H1 (cell line): Measurements from ENCODE around the gene PAX7. TPM values are rescaled to one million over a fixed set of nuclear protein-coding genes. Genes with fewer than 3 reads are reported as not detected.
A peak's percentile ranks its signal among the peaks of the same experiment; 100 is the strongest.

ENCODE experiments used
- CTCF ChIA-PET: fragments of 300-600 bp; sonication (Branson Sonifier 250); formaldehyde crosslinking; loops from one replicate; lab custom pipeline; 2021; ENCODE audit not compliant: partially characterized antibody; lab: Charles Lee
- POLR2A ChIA-PET: fragments of 300-600 bp; sonication (Branson Sonifier 250); formaldehyde crosslinking; loops from one replicate; lab custom pipeline; 2021; ENCODE audit warnings: inconsistent platforms; ENCODE audit not compliant: partially characterized antibody; lab: Charles Lee
- DNase-seq, 2 experiments: peaks; one replicate each; pipeline versions ENCODE4 v3.0.0 to v3.0.0-alpha.2; 2010 to 2022; ENCODE audit warnings: low spot score in 2 of 2, low read depth in 1 of 2, mixed read lengths in 1 of 2
- FAIRE-seq: peaks from 2 replicates; lab custom pipeline; 2011; peaks lifted over from hg19 to GRCh38; lab: Jason Lieb, UNC
- H2AFZ ChIP-seq: 2 replicates; pipeline ENCODE4 v1.8.1; 2012; ENCODE audit warnings: low read length, inconsistent platforms
- H2AK5ac ChIP-seq: 2 replicates; pipeline ENCODE4 v1.6.1; 2013; ENCODE audit warnings: low read depth, low read length
- H2BK120ac ChIP-seq: replicated peaks from 2 replicates; pipeline ENCODE3; 2013; ENCODE audit warnings: low read depth, low read length, inconsistent platforms
- H2BK12ac ChIP-seq: 2 replicates; pipeline ENCODE4 v1.6.1; 2013; ENCODE audit warnings: low read depth, low read length
- H2BK15ac ChIP-seq: 2 replicates; pipeline ENCODE4 v1.6.1; 2013; ENCODE audit warnings: low read length
- H2BK20ac ChIP-seq: 2 replicates; pipeline ENCODE4 v1.6.1; 2013; ENCODE audit warnings: low read length
- H2BK5ac ChIP-seq: 2 replicates; pipeline ENCODE4 v1.6.1; 2013; ENCODE audit warnings: low read depth, low read length
- H3K14ac ChIP-seq: 2 replicates; pipeline ENCODE4 v1.6.1; 2013; ENCODE audit warnings: inconsistent platforms; ENCODE audit not compliant: insufficient read length
- H3K18ac ChIP-seq: 2 replicates; pipeline ENCODE4 v1.6.1; 2013; ENCODE audit warnings: low read length; ENCODE audit errors: extremely low read depth
- H3K23ac ChIP-seq: 2 replicates; pipeline ENCODE4 v1.6.1; 2013; ENCODE audit warnings: inconsistent platforms; ENCODE audit not compliant: insufficient read length
- H3K23me2 ChIP-seq: 2 replicates; pipeline ENCODE4 v1.6.1; 2013; ENCODE audit warnings: low read depth, low read length
- H3K27ac ChIP-seq: 2 replicates; pipeline ENCODE4 v1.6.1; 2011; ENCODE audit warnings: low read depth, low read length, inconsistent platforms
- H3K27me3 ChIP-seq, 4 experiments: replicated peaks in 1 of 4; 1 replicate in 1 of 4; 2 replicates in 3 of 4; pipeline versions ENCODE4 v1.6.1 to v1.8.1; 2011 to 2013; ENCODE audit warnings: low read length in 3 of 4, mild to moderate bottlenecking in 3 of 4, inconsistent platforms in 2 of 4, mixed read lengths in 2 of 4, moderate library complexity in 1 of 4; ENCODE audit not compliant: control insufficient read depth in 3 of 4, insufficient read depth in 3 of 4; ENCODE audit errors: extremely low read depth in 1 of 4
- H3K36me3 ChIP-seq, 4 experiments: 2 replicates each; pipeline versions ENCODE4 v1.6.1 to v1.8.1; 2011 to 2013; ENCODE audit warnings: mild to moderate bottlenecking in 4 of 4, low read length in 3 of 4, moderate library complexity in 2 of 4, control low read depth in 1 of 4, inconsistent platforms in 1 of 4; ENCODE audit not compliant: insufficient read depth in 4 of 4, control insufficient read depth in 2 of 4
- H3K4ac ChIP-seq: replicated peaks from 2 replicates; pipeline ENCODE3; 2013; ENCODE audit warnings: low read length, low read depth, mixed read lengths, inconsistent platforms; ENCODE audit not compliant: insufficient read length
- H3K4me1 ChIP-seq, 4 experiments: replicated peaks in 1 of 4; 1 replicate in 1 of 4; 2 replicates in 3 of 4; pipeline versions ENCODE4 v1.6.1 to v1.8.1; 2011 to 2013; ENCODE audit warnings: low read length in 3 of 4, inconsistent platforms in 2 of 4, mixed read lengths in 1 of 4; ENCODE audit not compliant: insufficient read depth in 4 of 4, control insufficient read depth in 3 of 4
- H3K4me2 ChIP-seq, 2 experiments: 2 replicates each; pipeline versions ENCODE4 v1.6.1 to v1.8.1; 2011 to 2013; ENCODE audit warnings: low read depth in 2 of 2, low read length in 2 of 2, control low read depth in 1 of 2, inconsistent platforms in 1 of 2, mild to moderate bottlenecking in 1 of 2; ENCODE audit not compliant: insufficient read depth in 1 of 2
- H3K4me3 ChIP-seq, 4 experiments: fragments of 200-600, 300-600 bp in 1 of 4; sonication (generic), shearing (Covaris generic), sonication (Bioruptor Twin) in 1 of 4; 2 replicates each; pipeline versions ENCODE4 v1.5.1 to v1.8.1; 2011 to 2016; ENCODE audit warnings: low read length in 4 of 4, low read depth in 3 of 4, control low read depth in 2 of 4, inconsistent platforms in 2 of 4, mild to moderate bottlenecking in 2 of 4, mixed read lengths in 1 of 4, moderate library complexity in 1 of 4; ENCODE audit not compliant: insufficient read depth in 2 of 4; ENCODE audit errors: extremely low read depth in 1 of 4
- H3K56ac ChIP-seq: replicated peaks from 2 replicates; pipeline ENCODE3; 2013; ENCODE audit warnings: low read depth, mild to moderate bottlenecking, mixed read lengths, low read length, inconsistent platforms; ENCODE audit not compliant: insufficient read length
- H3K79me1 ChIP-seq: 2 replicates; pipeline ENCODE4 v1.6.1; 2013; ENCODE audit warnings: low read depth, low read length, control low read depth
- H3K79me2 ChIP-seq, 2 experiments: 2 replicates each; pipeline versions ENCODE4 v1.6.1 to v1.8.1; 2012 to 2013; ENCODE audit warnings: low read length in 2 of 2, mild to moderate bottlenecking in 2 of 2, inconsistent platforms in 1 of 2; ENCODE audit not compliant: insufficient read depth in 2 of 2, control insufficient read depth in 1 of 2
- H3K9ac ChIP-seq, 4 experiments: replicated peaks in 1 of 4; 1 replicate in 1 of 4; 2 replicates in 3 of 4; pipeline versions ENCODE4 v1.6.1 to v1.8.1; 2011 to 2013; ENCODE audit warnings: low read depth in 3 of 4, low read length in 3 of 4, control low read depth in 2 of 4, mild to moderate bottlenecking in 2 of 4, moderate library complexity in 2 of 4, inconsistent platforms in 1 of 4; ENCODE audit errors: extremely low read depth in 1 of 4
- H3K9me3 ChIP-seq, 2 experiments: 2 replicates each; pipeline versions ENCODE4 v1.6.1 to v1.8.1; 2012 to 2013; ENCODE audit warnings: mild to moderate bottlenecking in 2 of 2, moderate library complexity in 2 of 2, control low read depth in 1 of 2, inconsistent platforms in 1 of 2, low read depth in 1 of 2, low read length in 1 of 2, mixed read lengths in 1 of 2; ENCODE audit not compliant: insufficient read depth in 2 of 2
- H4K20me1 ChIP-seq, 2 experiments: replicated peaks in 1 of 2; 2 replicates each; pipeline versions ENCODE3 to v1.8.1; 2011 to 2013; ENCODE audit warnings: inconsistent platforms in 2 of 2, low read length in 2 of 2, mild to moderate bottlenecking in 1 of 2; ENCODE audit not compliant: insufficient read depth in 2 of 2, control insufficient read depth in 1 of 2
- H4K5ac ChIP-seq: 2 replicates; pipeline ENCODE4 v1.6.1; 2013; ENCODE audit warnings: low read length, low read depth, mixed read lengths, inconsistent platforms; ENCODE audit not compliant: insufficient read length
- H4K8ac ChIP-seq: 2 replicates; pipeline ENCODE4 v1.8.0; 2013; ENCODE audit warnings: mild to moderate bottlenecking, moderate library complexity, low read length, inconsistent platforms; ENCODE audit not compliant: insufficient read depth; ENCODE audit errors: extremely low read depth
- H4K91ac ChIP-seq: replicated peaks from 2 replicates; pipeline ENCODE3; 2013; ENCODE audit warnings: low read length, mixed read lengths, inconsistent platforms; ENCODE audit not compliant: insufficient read length
- ASH2L ChIP-seq: fragments of 200-600, 300-600 bp; sonication (generic); IDR thresholded peaks from one replicate; pipeline ENCODE4 v1.7.1; 2017; ENCODE audit warnings: low read length
- EZH2 ChIP-seq: fragments of 200-600 bp; sonication (generic); IDR thresholded peaks from 2 replicates; pipeline ENCODE4 v1.7.1; 2012; ENCODE audit warnings: low read depth, mild to moderate bottlenecking, moderate library complexity, low read length, inconsistent platforms; ENCODE audit not compliant: severe bottlenecking
- GTF2F1 ChIP-seq: IDR thresholded peaks from 2 replicates; pipeline ENCODE4 v1.6.1; 2012; ENCODE audit warnings: low read depth, low read length, improper control_type of control experiment, borderline replicate concordance
- RAD21 ChIP-seq, 2 experiments: IDR thresholded peaks in 1 of 2; conservative IDR thresholded peaks in 1 of 2; 2 replicates each; pipeline ENCODE4 v1.6.1; 2011; ENCODE audit warnings: low read depth in 2 of 2, low read length in 2 of 2, improper control_type of control experiment in 1 of 2, inconsistent platforms in 1 of 2, mild to moderate bottlenecking in 1 of 2, moderate library complexity in 1 of 2
- RBBP5 ChIP-seq: IDR thresholded peaks from 2 replicates; pipeline ENCODE4 v1.7.1; 2012; ENCODE audit warnings: low read depth, mild to moderate bottlenecking, inconsistent platforms, low read length, moderate library complexity, borderline replicate concordance
- SIX5 ChIP-seq: IDR thresholded peaks from 2 replicates; pipeline ENCODE4 v1.6.1; 2011; ENCODE audit warnings: mild to moderate bottlenecking, low read depth, low read length
- SRF ChIP-seq: IDR thresholded peaks from 2 replicates; pipeline ENCODE4 v1.6.1; 2011; ENCODE audit warnings: mild to moderate bottlenecking, low read depth, low read length, moderate library complexity
- SUZ12 ChIP-seq: fragments of 200-600 bp; sonication (generic); IDR thresholded peaks from 2 replicates; pipeline ENCODE4 v1.6.1; 2012; ENCODE audit warnings: mild to moderate bottlenecking, inconsistent platforms, low read length, moderate library complexity, mixed read lengths
- TBP ChIP-seq: IDR thresholded peaks from 2 replicates; pipeline ENCODE4 v1.6.1; 2011; ENCODE audit warnings: low read depth, low read length, improper control_type of control experiment
- TCF12 ChIP-seq: IDR thresholded peaks from 2 replicates; pipeline ENCODE4 v1.6.1; 2011; ENCODE audit warnings: low read depth, mild to moderate bottlenecking, low read length
- WGBS, 2 experiments: shearing (Covaris generic) in 1 of 2; methylation state at CpG; one replicate each; pipeline versions ENCODE4 v1.1.6 to v1.1.7; 2013 to 2015; ENCODE audit warnings: low lambda C conversion rate in 2 of 2, mixed read lengths in 2 of 2, inconsistent platforms in 1 of 2, low coverage in 1 of 2, missing lambda C conversion rate in 1 of 2; ENCODE audit not compliant: insufficient replicate concordance in 2 of 2, insufficient coverage in 1 of 2, insufficient read length in 1 of 2; ENCODE audit errors: extremely low coverage in 1 of 2, missing lambda C conversion rate in 1 of 2; 5-methylcytosine and 5-hydroxymethylcytosine counted together
- polyA plus RNA-seq, 7 experiments: library from polyadenylated mRNA; depleted of rRNA in 3 of 7; stranded (reverse) in 5 of 7; unstranded in 2 of 7; fragments of >200 nt in 5 of 7; fragments of 200-250 nt in 2 of 7; gene quantifications; 1 replicate in 5 of 7; 2 replicates in 1 of 7; 4 replicates in 1 of 7; pipeline versions ENCODE4 v1.2.1 to v1.2.3, GENCODE V29; 2011 to 2013; ENCODE audit warnings: missing spikeins in 2 of 7, mixed read lengths in 2 of 7
- total RNA-seq: library from RNA; stranded (reverse); fragmentation: NEBNext Ultra II Directional; extraction: Animal tissue kit (Norgen Biotek cat#: 25700); gene quantifications from 2 replicates; pipeline ENCODE4 v1.2.1, GENCODE V29; 2021

Gene PAX7
- total and polyA plus RNA-seq, 2 of the 8 experiments (the other 6 are each of a cell fraction or from before 2014, with no cell fraction given), result not detected

- no peak overlapping the region for H3K14ac ChIP-seq
- peak overlapping the region; percentile 70 to 82 for H3K4me2 ChIP-seq
- TF ChIP-seq RAD21 (IDR thresholded peaks at IDR 0.05 in 1 of 2, conservative IDR thresholded peaks at IDR 0.05 in 1 of 2; ENCODE audit: low read depth in 2 of 2, low read length in 2 of 2) (no peak), EZH2 (peak; percentile 79), GTF2F1 (no peak), SIX5 (no peak), RBBP5 (peak; percentile 4; the same call in 1 of the 2 replicates), SRF (no peak), SUZ12 (peak; percentile 92), TCF12 (0 out of 2 replicates have a peak, but pooled peaks have one; percentile 2), ASH2L (peak; percentile 65), TBP (no peak)
These were observed 12.7 kb downstream of the PAX7 start for GRCh38 chr1:18643154-18644012.

More at GRCh38 chr1:18643154-18644012, 12.7 kb downstream of the PAX7 start:
- no peak for FAIRE-seq
- no peaks in the 10 kb centered on the region; a peak in 1 of 8 replicates for H3K36me3 ChIP-seq
- peak overlapping the region; percentile 95 for H3K18ac ChIP-seq
- H4K8ac ChIP-seq, result peak overlapping the region; percentile 15; the same call in 1 of the 2 replicates
- H2BK20ac ChIP-seq, result no peak overlapping the region
- no peak overlapping the region for H2AK5ac ChIP-seq
- H3K79me2 ChIP-seq, result no peaks in the 10 kb centered on the region
- H2AFZ ChIP-seq, result no peak overlapping the region
- peak in 1 of 2 experiments; percentile 77 for DNase-seq
- no peak overlapping the region; the same call in 1 of the 2 replicates for H2BK15ac ChIP-seq
- H3K23me2 ChIP-seq, result peaks cover 9% of the 10 kb centered on the region; the same call in 1 of the 2 replicates
- H4K20me1 ChIP-seq, result peaks cover 11 to 19% of the 10 kb centered on the region in 2 experiments
- H2BK12ac ChIP-seq, result peak overlapping the region; percentile 77; the same call in 1 of the 2 replicates
- H3K9ac ChIP-seq, result no peak overlapping the region
- POLR2A ChIA-PET, result interaction anchor here (0.8 to 5.6 kb wide), 5 partner anchors 10 to 141 kb away, joined by 3 to 56 read pairs (median 4); partner anchors contain the start of gene PAX7
- H3K9me3 ChIP-seq, result no peaks in the 10 kb centered on the region
- WGBS, 2 experiments, result 1% methylated on average over 49 of the region's 73 CpGs; no CpG with 5 or more reads in 1 of the 2 experiments
- H4K5ac ChIP-seq, result no peak overlapping the region
- no peak overlapping the region for H3K4ac ChIP-seq
- H3K4me3 ChIP-seq, result peak overlapping the region; percentile 8 to 58 (median 38); a peak in 6 of 8 replicates
- no peak overlapping the region for H3K23ac ChIP-seq
- peaks cover 7 to 58% (median 29%) of the 10 kb centered on the region in 4 experiments for H3K4me1 ChIP-seq
- H3K27me3 ChIP-seq, result peaks cover 73 to 96% (median 90%) of the 10 kb centered on the region in 4 experiments
- peak overlapping the region; percentile 24; the same call in 1 of the 2 replicates for H2BK5ac ChIP-seq
- CTCF ChIA-PET, result interaction anchor here (0.6 to 3.8 kb wide), 13 partner anchors 9 to 946 kb away, joined by 3 to 20 read pairs (median 5); no protein-coding TSS in a partner anchor
- no peak overlapping the region for H3K27ac ChIP-seq
- no peaks in the 10 kb centered on the region for H3K79me1 ChIP-seq
- no peak overlapping the region for H2BK120ac ChIP-seq
- H4K91ac ChIP-seq, result no peak overlapping the region
- no peak overlapping the region for H3K56ac ChIP-seq
